GM12891 (cell line): ENCODE data around the gene ZDHHC12.
"Not testable (repeated sequence)": the region's sequence is repeated elsewhere in the genome, so short reads cannot be mapped to it uniquely, and the experiment has no call there.

Experiments used
- DNase-seq: peaks from one replicate; pipeline ENCODE4 v3.0.0; 2011; ENCODE audit warnings: low spot score; ENCODE audit not compliant: insufficient read length
- FAIRE-seq: peaks from 2 replicates; lab custom pipeline; 2011; peaks lifted over from hg19 to GRCh38; lab: Jason Lieb, UNC
- PAX5 ChIP-seq: IDR thresholded peaks from 2 replicates; pipeline ENCODE4 v1.6.1; 2011; ENCODE audit warnings: low read length, moderate library complexity, mild to moderate bottlenecking; ENCODE audit not compliant: insufficient read depth, severe bottlenecking
- POLR2A ChIP-seq: IDR thresholded peaks from 2 replicates; pipeline ENCODE4 v1.6.1; 2011; ENCODE audit warnings: low read depth, low read length, control low read depth
- POLR2AphosphoS5 ChIP-seq: IDR thresholded peaks from 2 replicates; pipeline ENCODE4 v1.6.1; 2011; ENCODE audit warnings: low read depth, low read length, control low read depth
- POU2F2 ChIP-seq: IDR thresholded peaks from 2 replicates; pipeline ENCODE4 v1.6.1; 2011; ENCODE audit warnings: low read depth, mild to moderate bottlenecking, control low read depth, low read length, moderate library complexity
- SPI1 ChIP-seq: IDR thresholded peaks from 2 replicates; pipeline ENCODE4 v1.6.1; 2011; ENCODE audit warnings: low read depth, low read length, control low read depth
- TAF1 ChIP-seq: IDR thresholded peaks from 2 replicates; pipeline ENCODE4 v1.6.1; 2011; ENCODE audit warnings: low read depth, low read length, control low read depth

The ZDHHC12 gene

GRCh38 chr9:128703616-128704355, 20.1 kb downstream of the ZDHHC12 start:
- no peak for FAIRE-seq
- no peak for TF ChIP-seq POU2F2
- TF ChIP-seq SPI1: no peak
- no peak for TF ChIP-seq TAF1
- no peak for TF ChIP-seq POLR2A
- no peak for TF ChIP-seq POLR2AphosphoS5
- TF ChIP-seq PAX5: no peak
- peak; percentile 13 for DNase-seq

- TF ChIP-seq POU2F2 (no peak), PAX5 (no peak), TAF1 (no peak), POLR2A (no peak), SPI1 (no peak), POLR2AphosphoS5 (no peak)
- FAIRE-seq (no peak), DNase-seq (peak; percentile 64)
Measured at GRCh38 chr9:128702949-128703615, 20.8 kb downstream of the ZDHHC12 start.

GRCh38 chr9:128702445-128702948, 21.4 kb downstream of the ZDHHC12 start, which contains the start of gene PKN3:
PKN3 (plus strand) TSS chr9:128702503; CDS start chr9:128702916, 413 bp downstream.
- peak; percentile 98 for DNase-seq
- FAIRE-seq: peak; percentile 84
- TF ChIP-seq POLR2A: no peak
- no peak for TF ChIP-seq TAF1
- TF ChIP-seq PAX5: no peak
- TF ChIP-seq POU2F2: 0 out of 2 replicates have a peak, but pooled peaks have one; percentile 10
- TF ChIP-seq POLR2AphosphoS5: no peak

- DNase-seq (no peak), FAIRE-seq (no peak)
- TF ChIP-seq PAX5: no peak
- no peak for TF ChIP-seq SPI1
- no peak for TF ChIP-seq POLR2A
- TF ChIP-seq TAF1: no peak
- TF ChIP-seq POLR2AphosphoS5: no peak
- TF ChIP-seq POU2F2: no peak
Measured at GRCh38 chr9:128701227-128701854, 22.6 kb downstream of the ZDHHC12 start.

- not testable (repeated sequence) for FAIRE-seq
Measured at GRCh38 chr9:128699096-128699795, 24.7 kb downstream of the ZDHHC12 start.

GRCh38 chr9:128696923-128697707, 26.8 kb downstream of the ZDHHC12 start:
- FAIRE-seq (no peak), DNase-seq (no peak)
- peak; percentile 41; the same call in 1 of the 2 replicates for TF ChIP-seq POLR2A
- no peak for TF ChIP-seq POU2F2
- peak; percentile 80 for TF ChIP-seq POLR2AphosphoS5

More at GRCh38 chr9:128699096-128699795, 24.7 kb downstream of the ZDHHC12 start:
- DNase-seq: not testable (repeated sequence)

- DNase-seq (no peak), FAIRE-seq (no peak)
- TF ChIP-seq PAX5 (no peak), POU2F2 (no peak), POLR2AphosphoS5 (no peak), POLR2A (no peak), TAF1 (no peak), SPI1 (no peak)
Measured at GRCh38 chr9:128694344-128694743, 29.6 kb downstream of the ZDHHC12 start.

- not testable (repeated sequence) for DNase-seq, FAIRE-seq
Measured at GRCh38 chr9:128693738-128694137, 30.2 kb downstream of the ZDHHC12 start.

- no peak for TF ChIP-seq SPI1
- TF ChIP-seq PAX5: no peak
- no peak for TF ChIP-seq POU2F2
- no peak for TF ChIP-seq POLR2A
- no peak for TF ChIP-seq TAF1
- TF ChIP-seq POLR2AphosphoS5: no peak
- DNase-seq (no peak), FAIRE-seq (no peak)
Measured at GRCh38 chr9:128690684-128691034, 33.3 kb downstream of the ZDHHC12 start.
